Uterus (tissue), 4 donors: Measurements from ENCODE around the gene KTN1. TPM values are rescaled to one million over a fixed set of nuclear protein-coding genes. Genes with fewer than 3 reads are reported as not detected.

Experiments
- DNase-seq, 2 donors: peaks; one replicate each; pipeline ENCODE4 v3.0.0-alpha.2; 2019 to 2020
- H3K27ac ChIP-seq, 2 donors: fragments of 200-600 bp; sonication (generic); 1 replicate in 1 of 2; 2 replicates in 1 of 2; pipeline ENCODE4 v1.5.1; 2016 to 2018
- H3K27me3 ChIP-seq, 2 donors: fragments of 200-600 bp; sonication (generic); one replicate each; pipeline ENCODE4 v1.5.1; 2018 to 2019; ENCODE audit warnings: control low read depth in 1 of 2
- H3K36me3 ChIP-seq, 2 donors: fragments of 200-600 bp; sonication (generic); one replicate each; pipeline ENCODE4 v1.5.1; 2019; ENCODE audit warnings: control low read depth in 1 of 2
- H3K4me1 ChIP-seq, 2 donors: fragments of 200-600 bp; sonication (generic); one replicate each; pipeline ENCODE4 v1.5.1; 2018 to 2019; ENCODE audit warnings: control low read depth in 1 of 2
- H3K4me3 ChIP-seq, 2 donors: fragments of 200-600 bp; sonication (generic); 1 replicate in 1 of 2; 2 replicates in 1 of 2; pipeline ENCODE4 v1.5.1; 2018 to 2019; ENCODE audit warnings: mild to moderate bottlenecking in 1 of 2
- H3K9me3 ChIP-seq, 2 donors: fragments of 200-600 bp; sonication (generic); one replicate each; pipeline ENCODE4 v1.5.1; 2019; ENCODE audit warnings: control low read depth in 1 of 2
- CTCF ChIP-seq, 4 experiments: fragments of 200-600 bp in 2 of 4; fragments of 450-650 bp in 2 of 4; sonication (generic) in 2 of 4; IDR thresholded peaks; one replicate each; pipeline ENCODE4 v1.5.1; 2016 to 2019; ENCODE audit warnings: antibody characterized with exemption in 4 of 4, mild to moderate bottlenecking in 2 of 4, moderate library complexity in 1 of 4
- POLR2A ChIP-seq, 2 donors: fragments of 450-650 bp; IDR thresholded peaks; one replicate each; pipeline ENCODE4 v1.6.1; 2016; ENCODE audit warnings: antibody characterized with exemption in 2 of 2, mild to moderate bottlenecking in 1 of 2, moderate library complexity in 1 of 2
- intact Hi-C: fragments of 100-400 bp; cut with DNase I; formaldehyde crosslinking; loops from one replicate; pipeline ENCODE4 v1.15.1; 2023; ENCODE audit warnings: low total_unique reads
- total RNA-seq, 4 donors: library from RNA; depleted of rRNA in 3 of 4; stranded (reverse); fragments of >200 nt in 3 of 4; gene quantifications; one replicate each; pipeline versions ENCODE4 v1.1.0 to v1.2.4, GENCODE V29; 2014 to 2023
- donor health status: DM: yes; HTN: yes; CAD: no.

Gene KTN1
- total RNA-seq, 4 donors from 2014 or later: 57.9 to 183 (median 99.7) TPM

- Histone ChIP-seq H3K4me1 (peaks cover 0 to 6% of the 10 kb centered on the region in 2 donors), H3K27me3 (no peaks in the 10 kb centered on the region), H3K27ac (no peak overlapping the region), H3K9me3 (no peaks in the 10 kb centered on the region), H3K4me3 (no peak overlapping the region), H3K36me3 (no peaks in the 10 kb centered on the region)
- no peak for DNase-seq
- intact Hi-C loops: no loop called here
- no peak for TF ChIP-seq CTCF (IDR thresholded peaks at IDR 0.05)
- TF ChIP-seq POLR2A (IDR thresholded peaks at IDR 0.05): no peak
Measured at GRCh38 chr14:55562135-55562534, 17.9 kb upstream of the KTN1 start.

GRCh38 chr14:55568618-55569017 is 11.4 kb upstream of the KTN1 start:
- no peak for DNase-seq
- no peak overlapping the region for H3K27ac ChIP-seq
- TF ChIP-seq POLR2A (IDR thresholded peaks at IDR 0.05) (no peak), CTCF (IDR thresholded peaks at IDR 0.05) (no peak)
- intact Hi-C loops: no loop called here
- no peak overlapping the region for H3K4me3 ChIP-seq
- no peaks in the 10 kb centered on the region for H3K9me3 ChIP-seq
- no peaks in the 10 kb centered on the region for H3K27me3 ChIP-seq
- H3K4me1 ChIP-seq: no peaks in the 10 kb centered on the region
- H3K36me3 ChIP-seq: no peaks in the 10 kb centered on the region

GRCh38 chr14:55571125-55571889 is 8.7 kb upstream of the KTN1 start:
- DNase-seq: no peak
- intact Hi-C loops: no loop called here
- Histone ChIP-seq H3K4me3 (no peak overlapping the region), H3K27me3 (no peaks in the 10 kb centered on the region), H3K9me3 (no peaks in the 10 kb centered on the region), H3K4me1 (no peaks in the 10 kb centered on the region), H3K27ac (no peak overlapping the region), H3K36me3 (no peaks in the 10 kb centered on the region)
- TF ChIP-seq CTCF (IDR thresholded peaks at IDR 0.05): no peak
- no peak for TF ChIP-seq POLR2A (IDR thresholded peaks at IDR 0.05)

GRCh38 chr14:55572578-55572977 is 7.4 kb upstream of the KTN1 start:
- Histone ChIP-seq H3K27me3 (no peaks in the 10 kb centered on the region), H3K4me1 (no peaks in the 10 kb centered on the region), H3K4me3 (no peak overlapping the region), H3K36me3 (no peaks in the 10 kb centered on the region), H3K27ac (no peak overlapping the region), H3K9me3 (no peaks in the 10 kb centered on the region)
- DNase-seq: no peak
- intact Hi-C loops: no loop called here
- no peak for TF ChIP-seq CTCF (IDR thresholded peaks at IDR 0.05)
- TF ChIP-seq POLR2A (IDR thresholded peaks at IDR 0.05): no peak

- TF ChIP-seq CTCF (IDR thresholded peaks at IDR 0.05): no peak
- no peak for TF ChIP-seq POLR2A (IDR thresholded peaks at IDR 0.05)
- DNase-seq: no peak
- intact Hi-C loops: no loop called here
Measured at GRCh38 chr14:55574988-55575387, 5.0 kb upstream of the KTN1 start.

More at GRCh38 chr14:55574988-55575387, 5.0 kb upstream of the KTN1 start:
- Histone ChIP-seq H3K4me1 (no peaks in the 10 kb centered on the region), H3K36me3 (no peaks in the 10 kb centered on the region), H3K9me3 (no peaks in the 10 kb centered on the region), H3K27me3 (no peaks in the 10 kb centered on the region), H3K27ac (no peak overlapping the region), H3K4me3 (no peak overlapping the region)
